ENCODE data around the gene CAMTA1.
A peak's percentile ranks its signal among the peaks of the same experiment; 100 is the strongest.
"Not testable (repeated sequence)": the region's sequence is repeated elsewhere in the genome, so short reads cannot be mapped to it uniquely, and the experiment has no call there.

The CAMTA1 gene

GRCh38 chr1:6785318-6785727 lies at the start of gene CAMTA1:
CAMTA1 (plus strand) TSS chr1:6785454; CDS start chr1:6785531, 77 bp downstream.
- H3K4me3 ChIP-seq (ENCODE audit: low read depth, low read length) = peak within 1 kb of the TSS; percentile 92
- TF ChIP-seq CTCF (IDR thresholded peaks at IDR 0.05; ENCODE audit: borderline replicate concordance, insufficient read depth, low read depth, low read length) = no peak

GRCh38 chr1:6738987-6739676 lies 46.1 kb upstream of the CAMTA1 start:
- H3K4me3 ChIP-seq (ENCODE audit: low read depth, low read length) = no peak overlapping the region
- no peak for TF ChIP-seq CTCF (IDR thresholded peaks at IDR 0.05; ENCODE audit: borderline replicate concordance, insufficient read depth, low read depth, low read length)

- H3K4me3 ChIP-seq (ENCODE audit: low read depth, low read length) = not testable (repeated sequence)
These were observed 42.5 kb upstream of the CAMTA1 start for GRCh38 chr1:6742676-6743188.

GRCh38 chr1:6743189-6744101 lies 41.8 kb upstream of the CAMTA1 start:
- no peak for TF ChIP-seq CTCF (IDR thresholded peaks at IDR 0.05; ENCODE audit: borderline replicate concordance, insufficient read depth, low read depth, low read length)
- H3K4me3 ChIP-seq (ENCODE audit: low read depth, low read length) = no peak overlapping the region

GRCh38 chr1:6745073-6745472 lies 40.2 kb upstream of the CAMTA1 start:
- no peak for TF ChIP-seq CTCF (IDR thresholded peaks at IDR 0.05; ENCODE audit: borderline replicate concordance, insufficient read depth, low read depth, low read length)

GRCh38 chr1:6747674-6748073 lies 37.6 kb upstream of the CAMTA1 start:
- no peak for TF ChIP-seq CTCF (IDR thresholded peaks at IDR 0.05; ENCODE audit: borderline replicate concordance, insufficient read depth, low read depth, low read length)
- H3K4me3 ChIP-seq (ENCODE audit: low read depth, low read length) = no peak overlapping the region

More at GRCh38 chr1:6745073-6745472, 40.2 kb upstream of the CAMTA1 start:
- no peak overlapping the region for H3K4me3 ChIP-seq (ENCODE audit: low read depth, low read length)

- no peak for TF ChIP-seq CTCF (IDR thresholded peaks at IDR 0.05; ENCODE audit: borderline replicate concordance, insufficient read depth, low read depth, low read length)
These were observed 34.8 kb upstream of the CAMTA1 start for GRCh38 chr1:6750490-6750889.

More at GRCh38 chr1:6750490-6750889, 34.8 kb upstream of the CAMTA1 start:
- no peak overlapping the region for H3K4me3 ChIP-seq (ENCODE audit: low read depth, low read length)
